ENCODE results near the gene ACOX1. TPM values are rescaled to one million over a fixed set of nuclear protein-coding genes. Genes with fewer than 3 reads are reported as not detected.

Gene ACOX1
- total RNA-seq, 1 experiment from 2014 or later, result 39.5 TPM

- Histone ChIP-seq H3K36me3 (ENCODE audit: insufficient read depth, low read length, poor library complexity, severe bottlenecking) (peaks cover 20% of the 10 kb centered on the region), H3K4me3 (ENCODE audit: low read depth, low read length, poor library complexity, severe bottlenecking) (no peak overlapping the region), H3K27me3 (replicated peaks; ENCODE audit: insufficient read depth, low read depth, low read length, poor library complexity) (no peaks in the 10 kb centered on the region), H3K9me3 (ENCODE audit: low read depth, low read length, poor library complexity, severe bottlenecking) (no peaks in the 10 kb centered on the region), H3K27ac (ENCODE audit: low read depth, low read length, poor library complexity, severe bottlenecking) (no peak overlapping the region), H3K4me1 (ENCODE audit: insufficient read depth, low read length, poor library complexity, severe bottlenecking) (no peaks in the 10 kb centered on the region)
- ChIA-PET CTCF (no interaction called here), POLR2A (ENCODE audit: low non-redundant PET) (no interaction called here)
- no peak for DNase-seq (ENCODE audit: low spot score)
- BruUV-seq (replicated peaks), result no TSS peak
- TF ChIP-seq EZH2 (IDR thresholded peaks at IDR 0.05; ENCODE audit: borderline replicate concordance, low read depth, low read length, poor library complexity, severe bottlenecking) (no peak), CTCF (conservative IDR thresholded peaks at IDR 0.05; ENCODE audit: low read depth, low read length) (no peak)
- intact Hi-C loops (cut with micrococcal nuclease; ENCODE audit: unreplicated experiment), result no loop called here
Observed at GRCh38 chr17:75922963-75923874, 55.7 kb downstream of the ACOX1 start.

- ChIA-PET POLR2A (ENCODE audit: low non-redundant PET) (no interaction called here), CTCF (no interaction called here)
- no TSS peak for BruUV-seq (replicated peaks)
- no peak for DNase-seq (ENCODE audit: low spot score)
- intact Hi-C loops (cut with micrococcal nuclease; ENCODE audit: unreplicated experiment), result no loop called here
- no peaks in the 10 kb centered on the region for H3K27me3 ChIP-seq (replicated peaks; ENCODE audit: insufficient read depth, low read depth, low read length, poor library complexity)
- no peak overlapping the region for H3K27ac ChIP-seq (ENCODE audit: low read depth, low read length, poor library complexity, severe bottlenecking)
- no peak overlapping the region for H3K4me3 ChIP-seq (ENCODE audit: low read depth, low read length, poor library complexity, severe bottlenecking)
- H3K4me1 ChIP-seq (ENCODE audit: insufficient read depth, low read length, poor library complexity, severe bottlenecking), result no peaks in the 10 kb centered on the region
- TF ChIP-seq EZH2 (IDR thresholded peaks at IDR 0.05; ENCODE audit: borderline replicate concordance, low read depth, low read length, poor library complexity, severe bottlenecking) (no peak), CTCF (conservative IDR thresholded peaks at IDR 0.05; ENCODE audit: low read depth, low read length) (no peak)
- peaks cover 20% of the 10 kb centered on the region for H3K36me3 ChIP-seq (ENCODE audit: insufficient read depth, low read length, poor library complexity, severe bottlenecking)
- H3K9me3 ChIP-seq (ENCODE audit: low read depth, low read length, poor library complexity, severe bottlenecking), result no peaks in the 10 kb centered on the region
Observed at GRCh38 chr17:75922173-75922961, 56.6 kb downstream of the ACOX1 start.

GRCh38 chr17:75921596-75921995 is 57.4 kb downstream of the ACOX1 start:
- POLR2A ChIA-PET (ENCODE audit: low non-redundant PET), result no interaction called here
- no peak for DNase-seq (ENCODE audit: low spot score)
- intact Hi-C loops (cut with micrococcal nuclease; ENCODE audit: unreplicated experiment), result no loop called here
- no peaks in the 10 kb centered on the region for H3K4me1 ChIP-seq (ENCODE audit: insufficient read depth, low read length, poor library complexity, severe bottlenecking)
- H3K27ac ChIP-seq (ENCODE audit: low read depth, low read length, poor library complexity, severe bottlenecking), result no peak overlapping the region
- TF ChIP-seq CTCF (conservative IDR thresholded peaks at IDR 0.05; ENCODE audit: low read depth, low read length) (no peak), EZH2 (IDR thresholded peaks at IDR 0.05; ENCODE audit: borderline replicate concordance, low read depth, low read length, poor library complexity, severe bottlenecking) (no peak)
- CTCF ChIA-PET, result no interaction called here
- H3K27me3 ChIP-seq (replicated peaks; ENCODE audit: insufficient read depth, low read depth, low read length, poor library complexity), result no peaks in the 10 kb centered on the region
- H3K36me3 ChIP-seq (ENCODE audit: insufficient read depth, low read length, poor library complexity, severe bottlenecking), result peaks cover 20% of the 10 kb centered on the region
- no TSS peak for BruUV-seq (replicated peaks)
- no peak overlapping the region for H3K4me3 ChIP-seq (ENCODE audit: low read depth, low read length, poor library complexity, severe bottlenecking)
- H3K9me3 ChIP-seq (ENCODE audit: low read depth, low read length, poor library complexity, severe bottlenecking), result no peaks in the 10 kb centered on the region
